ENCODE results near the gene WDR82.

The WDR82 gene

DNA sequence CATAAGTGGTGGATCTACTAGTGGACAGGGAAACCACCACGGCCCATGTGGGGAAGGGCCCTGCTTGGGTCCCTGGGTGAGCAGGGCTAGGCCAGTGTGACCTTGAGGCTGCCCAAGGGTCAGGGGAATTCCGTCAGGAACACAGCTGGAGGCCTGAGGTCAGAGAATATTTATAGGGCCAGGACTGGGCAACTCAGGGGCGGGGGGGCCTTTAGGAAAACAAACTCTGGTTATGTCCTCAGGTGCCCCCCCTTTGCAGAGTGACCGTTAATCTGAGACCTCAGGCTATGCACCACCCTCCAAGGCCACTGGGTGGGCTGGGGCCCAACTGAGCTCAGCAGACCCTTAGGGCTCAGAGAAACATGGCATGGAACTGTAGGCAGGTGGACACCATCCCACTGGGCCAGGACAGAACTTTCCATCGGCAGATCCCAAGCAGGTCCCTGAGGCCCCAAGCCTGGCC is 42.0 kb downstream of the WDR82 start:
- DNase-seq, result no peak

DNA sequence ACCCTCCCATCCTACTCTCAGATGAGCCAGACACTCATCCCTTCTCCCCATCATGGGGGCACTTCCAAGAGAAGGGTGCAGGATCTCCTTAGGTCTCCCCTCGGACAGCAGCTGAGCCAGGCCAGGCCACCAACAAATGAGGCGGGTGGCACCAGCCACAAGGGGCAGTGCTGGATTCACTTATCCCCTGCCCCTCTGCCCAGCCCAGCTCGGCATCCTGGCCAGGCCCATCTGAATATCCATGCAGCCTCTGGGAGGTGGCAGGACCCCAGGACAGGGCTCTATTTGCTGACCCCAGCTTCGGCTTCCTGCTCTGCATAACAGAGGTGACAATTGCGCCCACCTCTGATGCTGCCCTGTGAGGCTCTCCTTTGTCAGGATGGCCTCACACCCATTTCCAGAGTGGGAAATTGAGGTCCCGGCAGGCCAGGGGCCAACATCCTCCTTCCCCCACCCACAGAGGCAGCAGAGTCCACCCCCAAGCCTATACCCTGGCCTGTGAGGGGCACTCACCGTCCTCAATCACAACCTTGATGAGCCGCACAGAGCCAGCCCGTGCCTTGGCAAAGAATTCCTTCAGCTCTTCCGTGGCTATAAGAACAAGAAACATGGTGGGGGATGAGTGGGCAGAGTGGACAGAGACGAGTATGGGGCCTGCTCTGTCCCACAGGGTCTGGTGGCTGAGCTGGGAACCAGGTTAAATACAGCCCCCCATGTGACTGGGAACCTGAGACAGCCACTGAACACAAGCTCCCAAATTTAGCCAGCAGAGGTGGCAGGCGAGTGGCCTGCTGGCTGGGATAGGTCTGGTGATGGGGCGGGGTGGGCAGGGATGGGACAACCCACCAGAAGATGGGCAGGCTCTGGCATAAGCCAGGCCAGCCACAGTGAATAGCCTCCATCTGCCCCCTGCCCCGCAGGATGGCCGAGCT is 43.7 kb downstream of the WDR82 start:
- no peak for DNase-seq

DNA sequence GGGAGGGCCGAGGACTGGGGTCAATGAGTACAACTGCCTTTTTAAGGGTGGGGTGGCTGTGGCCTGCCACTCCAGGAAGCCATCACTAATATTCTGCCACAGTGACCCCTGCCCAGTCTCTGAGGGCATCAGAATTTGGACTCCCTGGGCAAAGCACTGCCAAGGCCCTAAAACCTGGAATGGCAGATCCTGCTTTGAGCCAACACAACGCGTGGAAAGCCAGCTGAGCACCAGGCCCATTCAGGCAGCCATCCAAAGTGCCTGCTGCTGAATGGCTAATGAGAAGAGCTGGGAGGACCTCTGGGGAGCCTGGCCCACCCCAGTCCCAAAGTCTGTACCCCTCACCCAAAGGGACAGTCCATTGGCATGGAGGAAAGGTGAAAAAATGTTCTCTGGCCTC is 44.5 kb downstream of the WDR82 start:
- DNase-seq, result no peak

DNA sequence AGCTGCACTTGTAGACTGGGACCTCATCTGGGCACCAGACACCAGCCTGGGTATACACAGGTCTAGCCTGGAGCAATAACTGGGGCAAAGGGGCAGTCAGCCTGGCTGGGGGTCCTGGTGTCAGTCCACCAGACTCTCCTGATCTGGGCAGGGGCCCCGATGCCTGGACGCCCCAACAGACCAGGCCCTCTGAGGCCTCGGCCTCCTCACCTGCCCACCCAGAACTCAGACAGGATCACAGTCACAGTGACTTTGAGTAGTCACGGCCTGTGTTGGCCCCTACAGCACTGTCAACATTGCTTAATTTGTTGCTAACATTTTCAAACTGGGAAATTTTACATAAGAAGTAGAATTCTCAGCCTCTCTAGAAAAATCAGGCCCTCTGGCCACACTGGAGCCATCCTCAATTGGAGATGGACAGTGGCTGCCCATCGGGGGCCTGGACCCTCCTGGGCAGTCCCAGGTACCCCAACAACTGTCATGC is 45.3 kb downstream of the WDR82 start:
- DNase-seq, result no peak

GRCh38 chr3:52232279-52233107 is 46.0 kb downstream of the WDR82 start:
- DNase-seq, result peak in 1 of 2 experiments; percentile 35

DNA sequence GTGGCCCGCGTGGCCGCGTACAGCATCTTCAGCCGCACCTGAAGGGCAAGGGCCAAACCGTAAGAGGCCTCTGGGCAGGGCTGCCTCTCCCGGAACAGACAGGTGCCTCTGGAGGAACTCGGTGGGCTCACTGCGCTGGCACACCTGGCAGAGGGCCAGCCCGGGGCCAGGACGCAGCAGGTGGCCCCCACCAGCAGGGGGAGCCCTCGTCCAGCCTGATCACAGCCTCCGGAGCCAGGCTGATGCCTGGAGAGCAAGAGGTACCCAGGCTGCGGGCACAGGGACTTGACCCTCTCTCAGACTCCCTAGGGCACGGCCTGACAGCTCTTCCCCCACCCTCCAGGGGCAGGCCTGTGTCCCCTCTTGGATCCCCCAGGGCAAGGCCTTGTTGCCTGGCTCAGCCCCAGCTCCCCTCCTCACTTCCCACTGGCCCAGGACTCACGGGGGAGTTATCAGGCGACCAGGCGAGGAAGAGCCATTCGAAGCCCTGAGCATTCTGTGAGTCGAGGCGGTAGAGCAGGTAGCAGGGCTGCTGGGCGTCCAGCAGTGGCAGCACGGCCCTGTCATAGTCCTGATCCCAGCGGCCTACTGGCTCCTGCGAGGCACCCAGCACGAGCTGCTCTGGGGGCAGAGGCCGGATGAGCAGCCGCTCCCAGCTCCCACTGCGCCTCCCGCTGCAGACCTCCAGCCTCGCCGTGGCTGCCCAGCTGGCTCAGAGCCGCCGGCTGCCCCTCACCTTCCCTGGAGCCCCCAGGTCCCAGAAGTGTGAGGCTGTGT is 46.8 kb downstream of the WDR82 start:
- DNase-seq, result peak; percentile 80 to 92

DNA sequence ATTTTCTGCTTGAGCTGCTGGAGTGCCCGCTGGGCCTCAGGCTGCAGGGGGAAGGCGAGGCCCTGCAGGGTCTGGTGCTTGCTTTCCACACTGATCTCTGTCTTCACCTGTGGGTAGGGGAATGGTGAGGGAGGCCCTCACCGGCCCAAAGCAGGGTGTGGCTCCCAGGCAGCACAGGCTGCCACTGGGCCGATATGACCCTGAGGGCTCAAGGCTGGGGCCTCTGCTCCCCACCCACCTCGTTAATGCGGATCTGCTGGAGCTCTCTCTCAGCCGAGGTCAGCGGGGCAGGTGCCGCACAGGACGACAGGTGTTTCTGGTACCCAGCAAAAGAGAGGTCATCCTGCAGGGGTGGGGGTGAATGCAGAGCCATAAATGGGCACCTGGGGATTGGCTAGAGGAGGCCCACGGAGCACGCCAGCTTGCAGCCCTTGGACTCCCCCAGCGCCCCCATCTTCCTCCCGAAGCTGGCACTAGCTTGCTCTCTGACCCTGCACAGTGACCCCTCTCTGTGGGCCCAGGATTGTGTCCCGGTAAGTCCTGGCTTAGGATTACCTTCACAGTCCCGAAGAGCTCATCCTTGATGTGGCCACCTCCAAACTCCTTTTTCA is 47.5 kb downstream of the WDR82 start:
- DNase-seq, result no peak

- DNase-seq, result no peak
Measured at GRCh38 chr3:52230461-52230860, 48.0 kb downstream of the WDR82 start.

DNA sequence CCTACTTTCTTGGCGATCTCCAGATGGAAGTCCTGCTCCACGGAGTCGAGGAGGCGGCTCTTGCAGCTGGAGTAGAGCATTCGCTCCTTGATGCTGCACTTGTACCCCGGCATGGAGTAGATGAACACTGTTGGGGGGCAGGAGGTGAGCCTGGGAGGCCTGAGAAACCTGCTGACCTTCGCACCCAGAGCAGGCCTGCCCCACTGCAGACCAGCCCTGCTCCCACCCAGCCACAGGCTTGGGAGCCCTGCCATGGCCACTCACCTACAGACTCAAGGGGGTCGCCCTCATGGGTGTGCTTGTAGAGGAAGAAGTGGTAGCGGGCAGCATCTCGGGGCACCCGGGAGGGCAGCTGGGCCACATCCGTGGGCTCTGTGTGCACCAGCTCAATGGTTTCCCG is 48.8 kb downstream of the WDR82 start:
- no peak for DNase-seq

DNA sequence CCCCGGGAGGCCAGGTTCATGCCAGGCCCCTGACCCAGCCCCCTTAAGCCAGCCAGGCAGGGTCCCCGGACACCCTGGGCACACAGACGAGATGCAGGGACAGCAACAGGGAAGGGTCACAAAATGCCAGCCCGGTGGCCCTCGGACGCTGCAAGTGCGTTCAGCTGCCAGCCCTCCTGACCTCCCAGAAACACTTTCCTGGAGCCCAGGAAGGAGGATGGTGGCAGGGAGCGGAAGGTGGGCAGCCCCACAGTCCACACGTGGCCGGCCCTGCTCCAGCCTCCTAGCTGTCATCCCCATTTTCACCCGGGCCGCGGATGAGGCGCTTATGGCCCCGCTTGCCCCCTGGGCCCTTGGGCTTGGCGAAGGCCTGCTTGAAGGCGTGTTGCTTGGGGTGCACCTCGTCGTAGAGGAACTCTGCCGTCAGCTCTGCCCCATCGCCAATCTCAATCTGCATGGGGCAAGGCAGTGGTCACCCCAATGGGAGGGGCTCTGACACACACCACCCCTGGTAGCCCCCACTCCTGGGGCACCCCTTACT is 49.6 kb downstream of the WDR82 start:
- DNase-seq, result no peak

DNA sequence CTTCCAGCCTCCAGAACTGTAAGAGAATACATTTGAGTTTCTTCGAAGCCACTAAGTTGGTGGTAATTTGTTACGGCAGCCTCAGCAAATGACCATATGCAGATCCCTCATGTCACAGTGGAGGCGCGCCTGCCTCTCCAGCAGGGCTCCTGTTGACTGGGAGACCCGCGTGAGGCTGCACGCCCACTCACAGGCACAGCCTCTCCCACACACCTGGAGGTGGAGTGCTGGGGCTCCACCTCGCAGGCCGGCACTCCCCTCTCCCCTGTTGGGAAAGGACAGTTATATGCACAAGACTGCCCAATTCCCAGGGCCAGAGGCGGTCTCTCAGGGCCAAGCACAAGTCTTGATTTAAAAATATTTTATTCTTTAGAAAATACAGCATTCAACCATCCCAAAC is 50.2 kb downstream of the WDR82 start:
- DNase-seq, result no peak

GRCh38 chr3:52227766-52228165 is 50.7 kb downstream of the WDR82 start:
- DNase-seq, result no peak

DNA sequence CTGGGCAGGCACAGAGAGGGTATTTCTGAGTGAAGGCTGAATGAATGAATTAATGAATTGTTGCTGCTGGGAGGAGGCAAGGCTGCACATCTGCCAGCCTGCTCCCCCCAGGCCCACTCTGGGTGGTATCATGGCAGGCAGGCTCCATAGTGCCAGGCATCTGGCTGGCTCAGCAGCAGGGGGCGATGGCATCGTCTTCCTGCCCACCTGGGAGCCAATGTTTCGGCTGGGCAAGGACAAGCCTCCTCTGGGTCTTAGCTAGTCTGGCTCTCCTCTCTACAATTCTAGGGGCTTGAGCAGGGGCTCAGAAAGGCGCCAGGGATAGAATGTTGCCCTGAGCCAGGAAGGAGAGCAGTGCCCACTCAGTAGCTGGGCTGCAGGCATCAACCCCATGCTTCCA is 51.3 kb downstream of the WDR82 start:
- DNase-seq, result no peak

GRCh38 chr3:52226229-52226817 is 52.1 kb downstream of the WDR82 start:
- DNase-seq, result no peak

- DNase-seq, result no peak
Measured at GRCh38 chr3:52225452-52226228, 52.8 kb downstream of the WDR82 start, which contains the start of gene TLR9. TSS of gene TLR9 (minus strand) at chr3:52225645. CDS start at chr3:52225529, 116 bp downstream.

GRCh38 chr3:52223449-52224408 is 54.7 kb downstream of the WDR82 start:
- no peak for DNase-seq

GRCh38 chr3:52222319-52223221 is 55.9 kb downstream of the WDR82 start:
- no peak for DNase-seq

Measured in stimulated activated CD4-positive, alpha-beta T cell treated with anti-CD3 and anti-CD28 coated beads, Interleukin-4, amount 100 ng/mL, for 4 hours (primary cell).